ENCODE data around the gene ATP11C.

ATP11C gene

GRCh38 chrX:139801397-139801813 is 131.4 kb downstream of the ATP11C start:
- DNase-seq = no peak

GRCh38 chrX:139798701-139799100 is 134.2 kb downstream of the ATP11C start:
- no peak for DNase-seq

- DNase-seq = no peak
Observed at GRCh38 chrX:139795196-139795595, 137.7 kb downstream of the ATP11C start.

- no peak for DNase-seq
Observed at GRCh38 chrX:139787601-139788000, 145.3 kb downstream of the ATP11C start.

GRCh38 chrX:139784807-139785206 is 148.0 kb downstream of the ATP11C start:
- DNase-seq = no peak

GRCh38 chrX:139783959-139784358 is 148.9 kb downstream of the ATP11C start:
- no peak for DNase-seq

GRCh38 chrX:139783030-139783429 is 149.8 kb downstream of the ATP11C start:
- DNase-seq = no peak

GRCh38 chrX:139776599-139776998 is 156.3 kb downstream of the ATP11C start:
- no peak for DNase-seq

- DNase-seq = no peak
Observed at GRCh38 chrX:139770366-139770765, 162.5 kb downstream of the ATP11C start.

GRCh38 chrX:139766545-139766983 is 166.3 kb downstream of the ATP11C start:
- DNase-seq = no peak

- DNase-seq = no peak
Observed at GRCh38 chrX:139762400-139763183, 170.3 kb downstream of the ATP11C start.

- DNase-seq = peak; percentile 15
Observed at GRCh38 chrX:139759637-139760036, 173.2 kb downstream of the ATP11C start.

- no peak for DNase-seq
Observed at GRCh38 chrX:139758809-139759208, 174.0 kb downstream of the ATP11C start.

- no peak for DNase-seq
Observed at GRCh38 chrX:139758250-139758649, 174.6 kb downstream of the ATP11C start.

GRCh38 chrX:139751053-139751452 is 181.8 kb downstream of the ATP11C start:
- DNase-seq = no peak

- DNase-seq = no peak
Observed at GRCh38 chrX:139750390-139750789, 182.5 kb downstream of the ATP11C start.

- DNase-seq = no peak
Observed at GRCh38 chrX:139739138-139739537, 193.7 kb downstream of the ATP11C start.

GRCh38 chrX:139738581-139738980 is 194.3 kb downstream of the ATP11C start:
- no peak for DNase-seq

GRCh38 chrX:139736151-139736550 is 196.7 kb downstream of the ATP11C start:
- DNase-seq = no peak

GRCh38 chrX:139734996-139735395 is 197.9 kb downstream of the ATP11C start:
- no peak for DNase-seq

- no peak for DNase-seq
Observed at GRCh38 chrX:139725720-139726119, 207.1 kb downstream of the ATP11C start.

- no peak for DNase-seq
Observed at GRCh38 chrX:139724626-139725025, 208.2 kb downstream of the ATP11C start.

GRCh38 chrX:139720979-139721378 is 211.9 kb downstream of the ATP11C start:
- no peak for DNase-seq

- no peak for DNase-seq
Observed at GRCh38 chrX:139720136-139720535, 212.7 kb downstream of the ATP11C start.

GRCh38 chrX:139708067-139708466 is 224.8 kb downstream of the ATP11C start, which contains the start of gene MCF2:
MCF2 (minus strand) TSS chrX:139708167; CDS start chrX:139651744, 56,423 bp downstream.
- DNase-seq = no peak

All from hematopoietic multipotent progenitor cell treated with erythropoietin and hydrocortisone succinate and interleukin-3 and kit ligand, for 8 days (in vitro differentiated cells).